ENCODE data around the gene MCM9.

MCM9 gene

GRCh38 chr6:118917546-118918328 lies 17.2 kb downstream of the MCM9 start:
- no peaks in the 10 kb centered on the region for H3K27me3 ChIP-seq (ENCODE audit: control insufficient read depth in 3 of 3, insufficient read depth in 3 of 3, low read depth in 1 of 3, low read length in 3 of 3)
- no peaks in the 10 kb centered on the region for H3K4me1 ChIP-seq (ENCODE audit: control insufficient read depth in 2 of 2, insufficient read depth in 1 of 2, low read depth in 1 of 2, low read length in 2 of 2)

GRCh38 chr6:118914598-118914997 lies 20.4 kb downstream of the MCM9 start:
- Histone ChIP-seq H3K27ac (replicated peaks; ENCODE audit: low read length) (no peak overlapping the region), H2BK15ac (ENCODE audit: low read length) (no peak overlapping the region), H2BK5ac (ENCODE audit: low read length) (no peak overlapping the region), H3K4me3 (ENCODE audit: low read length in 2 of 2) (no peak overlapping the region), H3K79me1 (ENCODE audit: low read depth, low read length) (peaks cover 1% of the 10 kb centered on the region), H3K23ac (ENCODE audit: low read depth, low read length, poor library complexity) (no peak overlapping the region), H4K91ac (ENCODE audit: low read depth, low read length, poor library complexity) (no peak overlapping the region), H2BK12ac (ENCODE audit: low read length) (no peak overlapping the region), H3K36me3 (replicated peaks in 1 of 2; ENCODE audit: control insufficient read depth in 2 of 2, insufficient read depth in 2 of 2, low read length in 2 of 2) (peaks cover 10 to 99% of the 10 kb centered on the region in 2 donors), H3K9me3 (replicated peaks in 1 of 2; ENCODE audit: control insufficient read depth in 2 of 2, insufficient read depth in 1 of 2, low read depth in 1 of 2, low read length in 2 of 2) (peaks cover 0 to 1% of the 10 kb centered on the region in 2 donors), H2BK120ac (ENCODE audit: low read depth, low read length) (no peak overlapping the region), H3K4me2 (ENCODE audit: insufficient read depth, low read length, poor library complexity, severe bottlenecking) (no peak overlapping the region), H2AK5ac (ENCODE audit: low read depth, low read length) (no peak overlapping the region), H3K4ac (ENCODE audit: low read length) (no peak overlapping the region), H3K14ac (ENCODE audit: low read length) (no peak overlapping the region), H3K18ac (ENCODE audit: low read length) (no peak overlapping the region), H3K27me3 (ENCODE audit: control insufficient read depth in 3 of 3, insufficient read depth in 3 of 3, low read depth in 1 of 3, low read length in 3 of 3) (no peaks in the 10 kb centered on the region), H3K9ac (ENCODE audit: low read depth, low read length, poor library complexity) (no peak overlapping the region), H2AFZ (ENCODE audit: low read length) (no peak overlapping the region), H4K8ac (ENCODE audit: low read depth, low read length) (no peak overlapping the region), H3K4me1 (ENCODE audit: control insufficient read depth in 2 of 2, insufficient read depth in 1 of 2, low read depth in 1 of 2, low read length in 2 of 2) (no peaks in the 10 kb centered on the region)
- DNase-seq (ENCODE audit: low spot score), result no peak

More at GRCh38 chr6:118917546-118918328, 17.2 kb downstream of the MCM9 start:
- Histone ChIP-seq H4K91ac (ENCODE audit: low read depth, low read length, poor library complexity) (no peak overlapping the region), H2BK120ac (ENCODE audit: low read depth, low read length) (no peak overlapping the region), H3K36me3 (replicated peaks in 1 of 2; ENCODE audit: control insufficient read depth in 2 of 2, insufficient read depth in 2 of 2, low read length in 2 of 2) (peaks cover 12 to 100% of the 10 kb centered on the region in 2 donors), H3K23ac (ENCODE audit: low read depth, low read length, poor library complexity) (no peak overlapping the region), H2BK15ac (ENCODE audit: low read length) (no peak overlapping the region), H3K18ac (ENCODE audit: low read length) (no peak overlapping the region), H3K14ac (ENCODE audit: low read length) (no peak overlapping the region), H3K27ac (replicated peaks; ENCODE audit: low read length) (no peak overlapping the region), H3K4ac (ENCODE audit: low read length) (no peak overlapping the region), H3K79me1 (ENCODE audit: low read depth, low read length) (peaks cover 1% of the 10 kb centered on the region), H2BK12ac (ENCODE audit: low read length) (no peak overlapping the region), H4K8ac (ENCODE audit: low read depth, low read length) (no peak overlapping the region), H2AK5ac (ENCODE audit: low read depth, low read length) (no peak overlapping the region), H3K4me2 (ENCODE audit: insufficient read depth, low read length, poor library complexity, severe bottlenecking) (no peak overlapping the region), H3K9me3 (replicated peaks in 1 of 2; ENCODE audit: control insufficient read depth in 2 of 2, insufficient read depth in 1 of 2, low read depth in 1 of 2, low read length in 2 of 2) (peaks cover 0 to 1% of the 10 kb centered on the region in 2 donors), H3K9ac (ENCODE audit: low read depth, low read length, poor library complexity) (no peak overlapping the region), H3K4me3 (ENCODE audit: low read length in 2 of 2) (no peak overlapping the region), H2AFZ (ENCODE audit: low read length) (no peak overlapping the region), H2BK5ac (ENCODE audit: low read length) (no peak overlapping the region)
- no CpG with 5 or more reads among the region's 5 CpGs for WGBS, 2 donors (ENCODE audit: extremely low coverage in 2 of 2, insufficient read length in 2 of 2, insufficient replicate concordance in 1 of 2)
- DNase-seq (ENCODE audit: low spot score), result no peak

GRCh38 chr6:118913161-118913560 lies 21.8 kb downstream of the MCM9 start:
- Histone ChIP-seq H2AK5ac (ENCODE audit: low read depth, low read length) (no peak overlapping the region), H3K23ac (ENCODE audit: low read depth, low read length, poor library complexity) (no peak overlapping the region), H3K4me1 (ENCODE audit: control insufficient read depth in 2 of 2, insufficient read depth in 1 of 2, low read depth in 1 of 2, low read length in 2 of 2) (no peaks in the 10 kb centered on the region), H3K4ac (ENCODE audit: low read length) (no peak overlapping the region), H3K18ac (ENCODE audit: low read length) (no peak overlapping the region), H3K36me3 (replicated peaks in 1 of 2; ENCODE audit: control insufficient read depth in 2 of 2, insufficient read depth in 2 of 2, low read length in 2 of 2) (peaks cover 8 to 99% of the 10 kb centered on the region in 2 donors), H3K4me3 (ENCODE audit: low read length in 2 of 2) (no peak overlapping the region), H3K14ac (ENCODE audit: low read length) (no peak overlapping the region), H3K27ac (replicated peaks; ENCODE audit: low read length) (no peak overlapping the region), H3K9ac (ENCODE audit: low read depth, low read length, poor library complexity) (no peak overlapping the region), H2BK12ac (ENCODE audit: low read length) (no peak overlapping the region), H3K79me1 (ENCODE audit: low read depth, low read length) (no peaks in the 10 kb centered on the region), H3K9me3 (replicated peaks in 1 of 2; ENCODE audit: control insufficient read depth in 2 of 2, insufficient read depth in 1 of 2, low read depth in 1 of 2, low read length in 2 of 2) (peaks cover 0 to 1% of the 10 kb centered on the region in 2 donors), H3K4me2 (ENCODE audit: insufficient read depth, low read length, poor library complexity, severe bottlenecking) (no peak overlapping the region), H2BK120ac (ENCODE audit: low read depth, low read length) (no peak overlapping the region), H4K91ac (ENCODE audit: low read depth, low read length, poor library complexity) (no peak overlapping the region), H2BK15ac (ENCODE audit: low read length) (no peak overlapping the region), H3K27me3 (ENCODE audit: control insufficient read depth in 3 of 3, insufficient read depth in 3 of 3, low read depth in 1 of 3, low read length in 3 of 3) (no peaks in the 10 kb centered on the region), H4K8ac (ENCODE audit: low read depth, low read length) (no peak overlapping the region), H2AFZ (ENCODE audit: low read length) (no peak overlapping the region), H2BK5ac (ENCODE audit: low read length) (no peak overlapping the region)
- WGBS, 2 donors (ENCODE audit: extremely low coverage in 2 of 2, insufficient read length in 2 of 2, insufficient replicate concordance in 1 of 2), result no CpG with 5 or more reads among the region's 2 CpGs
- no peak for DNase-seq (ENCODE audit: low spot score)

GRCh38 chr6:118912646-118913045 lies 22.3 kb downstream of the MCM9 start:
- no peaks in the 10 kb centered on the region for H3K27me3 ChIP-seq (ENCODE audit: control insufficient read depth in 3 of 3, insufficient read depth in 3 of 3, low read depth in 1 of 3, low read length in 3 of 3)
- H3K9ac ChIP-seq (ENCODE audit: low read depth, low read length, poor library complexity), result no peak overlapping the region
- no peak overlapping the region for H3K27ac ChIP-seq (replicated peaks; ENCODE audit: low read length)
- no peak overlapping the region for H3K14ac ChIP-seq (ENCODE audit: low read length)
- H4K91ac ChIP-seq (ENCODE audit: low read depth, low read length, poor library complexity), result no peak overlapping the region
- H3K4me3 ChIP-seq (ENCODE audit: low read length in 2 of 2), result no peak overlapping the region
- no peak overlapping the region for H2BK12ac ChIP-seq (ENCODE audit: low read length)
- H3K79me1 ChIP-seq (ENCODE audit: low read depth, low read length), result no peaks in the 10 kb centered on the region
- peaks cover 0 to 1% of the 10 kb centered on the region in 2 donors for H3K9me3 ChIP-seq (replicated peaks in 1 of 2; ENCODE audit: control insufficient read depth in 2 of 2, insufficient read depth in 1 of 2, low read depth in 1 of 2, low read length in 2 of 2)
- no peaks in the 10 kb centered on the region for H3K4me1 ChIP-seq (ENCODE audit: control insufficient read depth in 2 of 2, insufficient read depth in 1 of 2, low read depth in 1 of 2, low read length in 2 of 2)
- no peak overlapping the region for H3K18ac ChIP-seq (ENCODE audit: low read length)
- WGBS, 2 donors (ENCODE audit: extremely low coverage in 2 of 2, insufficient read length in 2 of 2, insufficient replicate concordance in 1 of 2), result no CpG with 5 or more reads among the region's 5 CpGs
- H2BK120ac ChIP-seq (ENCODE audit: low read depth, low read length), result no peak overlapping the region
- no peak for DNase-seq (ENCODE audit: low spot score)
- H3K23ac ChIP-seq (ENCODE audit: low read depth, low read length, poor library complexity), result no peak overlapping the region
- H2AFZ ChIP-seq (ENCODE audit: low read length), result no peak overlapping the region
- H3K4me2 ChIP-seq (ENCODE audit: insufficient read depth, low read length, poor library complexity, severe bottlenecking), result no peak overlapping the region
- no peak overlapping the region for H3K4ac ChIP-seq (ENCODE audit: low read length)
- no peak overlapping the region for H2BK5ac ChIP-seq (ENCODE audit: low read length)
- no peak overlapping the region for H4K8ac ChIP-seq (ENCODE audit: low read depth, low read length)
- H2BK15ac ChIP-seq (ENCODE audit: low read length), result no peak overlapping the region
- no peak overlapping the region for H2AK5ac ChIP-seq (ENCODE audit: low read depth, low read length)
- H3K36me3 ChIP-seq (replicated peaks in 1 of 2; ENCODE audit: control insufficient read depth in 2 of 2, insufficient read depth in 2 of 2, low read length in 2 of 2), result peaks cover 8 to 99% of the 10 kb centered on the region in 2 donors
